Parathyroid adenoma (tissue), 2 donors: ENCODE data around the gene CYP24A1.

Experiments
- H2AFZ ChIP-seq: fragments of 300-600 bp; sonication (generic); one replicate; pipeline ENCODE4 v1.7.0; 2017; ENCODE audit warnings: antibody characterized with exemption, mild to moderate bottlenecking
- H3K27ac ChIP-seq: fragments of 300-600 bp; sonication (generic); one replicate; pipeline ENCODE4 v1.7.0; 2017
- H3K27me3 ChIP-seq: fragments of 300-600 bp; sonication (generic); one replicate; pipeline ENCODE4 v1.7.0; 2017; ENCODE audit warnings: low read length; ENCODE audit not compliant: control insufficient read depth, insufficient read depth
- H3K36me3 ChIP-seq: fragments of 300-600 bp; sonication (generic); one replicate; pipeline ENCODE4 v1.7.0; 2017; ENCODE audit warnings: low read length; ENCODE audit not compliant: control insufficient read depth, insufficient read depth
- H3K4me1 ChIP-seq: fragments of 300-600 bp; sonication (generic); one replicate; pipeline ENCODE4 v1.7.0; 2017; ENCODE audit warnings: control low read depth
- H3K4me2 ChIP-seq: fragments of 300-600 bp; sonication (generic); one replicate; pipeline ENCODE4 v1.7.0; 2017; ENCODE audit warnings: low read length
- H3K4me3 ChIP-seq: fragments of 300-600 bp; sonication (generic); one replicate; pipeline ENCODE4 v1.7.0; 2017; ENCODE audit warnings: low read depth, low read length
- H3K79me2 ChIP-seq: fragments of 300-600 bp; sonication (generic); one replicate; pipeline ENCODE4 v1.7.0; 2017; ENCODE audit warnings: control low read depth
- H3K9ac ChIP-seq: fragments of 300-600 bp; sonication (generic); one replicate; pipeline ENCODE4 v1.7.0; 2017; ENCODE audit warnings: mild to moderate bottlenecking
- H3K9me3 ChIP-seq: fragments of 300-600 bp; sonication (generic); one replicate; pipeline ENCODE4 v1.7.0; 2017; ENCODE audit warnings: low read length; ENCODE audit not compliant: control insufficient read depth
- TF ChIP-seq, protein P1 (sequence below): fragments of 300-600 bp; sonication (generic); IDR thresholded peaks from one replicate; pipeline ENCODE4 v1.7.0; 2017; ENCODE audit warnings: antibody characterized with exemption, mild to moderate bottlenecking
- donor health status: primary hyperparathyroidism.

CYP24A1 gene

GRCh38 chr20:54138427-54138826 is 35.4 kb downstream of the CYP24A1 start:
- Histone ChIP-seq H3K4me2 (no peak overlapping the region), H3K4me3 (no peak overlapping the region), H3K4me1 (no peaks in the 10 kb centered on the region), H3K79me2 (no peaks in the 10 kb centered on the region), H3K9ac (no peak overlapping the region), H3K27ac (no peak overlapping the region), H2AFZ (no peak overlapping the region), H3K27me3 (no peaks in the 10 kb centered on the region), H3K9me3 (no peaks in the 10 kb centered on the region), H3K36me3 (no peaks in the 10 kb centered on the region)
- TF ChIP-seq, protein P1, sequence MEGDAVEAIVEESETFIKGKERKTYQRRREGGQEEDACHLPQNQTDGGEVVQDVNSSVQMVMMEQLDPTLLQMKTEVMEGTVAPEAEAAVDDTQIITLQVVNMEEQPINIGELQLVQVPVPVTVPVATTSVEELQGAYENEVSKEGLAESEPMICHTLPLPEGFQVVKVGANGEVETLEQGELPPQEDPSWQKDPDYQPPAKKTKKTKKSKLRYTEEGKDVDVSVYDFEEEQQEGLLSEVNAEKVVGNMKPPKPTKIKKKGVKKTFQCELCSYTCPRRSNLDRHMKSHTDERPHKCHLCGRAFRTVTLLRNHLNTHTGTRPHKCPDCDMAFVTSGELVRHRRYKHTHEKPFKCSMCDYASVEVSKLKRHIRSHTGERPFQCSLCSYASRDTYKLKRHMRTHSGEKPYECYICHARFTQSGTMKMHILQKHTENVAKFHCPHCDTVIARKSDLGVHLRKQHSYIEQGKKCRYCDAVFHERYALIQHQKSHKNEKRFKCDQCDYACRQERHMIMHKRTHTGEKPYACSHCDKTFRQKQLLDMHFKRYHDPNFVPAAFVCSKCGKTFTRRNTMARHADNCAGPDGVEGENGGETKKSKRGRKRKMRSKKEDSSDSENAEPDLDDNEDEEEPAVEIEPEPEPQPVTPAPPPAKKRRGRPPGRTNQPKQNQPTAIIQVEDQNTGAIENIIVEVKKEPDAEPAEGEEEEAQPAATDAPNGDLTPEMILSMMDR, result no peak

GRCh38 chr20:54137115-54137514 is 36.7 kb downstream of the CYP24A1 start:
- H3K9ac ChIP-seq, result no peak overlapping the region
- no peaks in the 10 kb centered on the region for H3K79me2 ChIP-seq
- no peaks in the 10 kb centered on the region for H3K27me3 ChIP-seq
- H3K36me3 ChIP-seq, result no peaks in the 10 kb centered on the region
- TF ChIP-seq, protein P1, result no peak
- H2AFZ ChIP-seq, result no peak overlapping the region
- H3K9me3 ChIP-seq, result no peaks in the 10 kb centered on the region
- H3K4me3 ChIP-seq, result no peak overlapping the region
- no peak overlapping the region for H3K27ac ChIP-seq
- H3K4me1 ChIP-seq, result no peaks in the 10 kb centered on the region
- no peak overlapping the region for H3K4me2 ChIP-seq

- Histone ChIP-seq H3K36me3 (no peaks in the 10 kb centered on the region), H2AFZ (no peak overlapping the region)
- TF ChIP-seq, protein P1, result no peak
Measured at GRCh38 chr20:54134445-54135220, 39.2 kb downstream of the CYP24A1 start.

GRCh38 chr20:54133434-54134427 is 40.1 kb downstream of the CYP24A1 start:
- Histone ChIP-seq H3K79me2 (no peaks in the 10 kb centered on the region), H3K27ac (no peak overlapping the region), H3K9ac (no peak overlapping the region), H3K27me3 (no peaks in the 10 kb centered on the region), H3K36me3 (no peaks in the 10 kb centered on the region), H2AFZ (no peak overlapping the region), H3K4me3 (no peak overlapping the region), H3K9me3 (no peaks in the 10 kb centered on the region), H3K4me2 (no peak overlapping the region), H3K4me1 (no peaks in the 10 kb centered on the region)
- TF ChIP-seq, protein P1, result no peak

More at GRCh38 chr20:54134445-54135220, 39.2 kb downstream of the CYP24A1 start:
- H3K79me2 ChIP-seq, result no peaks in the 10 kb centered on the region
- no peak overlapping the region for H3K27ac ChIP-seq
- no peak overlapping the region for H3K4me3 ChIP-seq
- no peak overlapping the region for H3K9ac ChIP-seq
- H3K9me3 ChIP-seq, result no peaks in the 10 kb centered on the region
- no peaks in the 10 kb centered on the region for H3K4me1 ChIP-seq
- no peaks in the 10 kb centered on the region for H3K27me3 ChIP-seq
- no peak overlapping the region for H3K4me2 ChIP-seq
